ENCODE data around the gene PDIA6. TPM values are rescaled to one million over a fixed set of nuclear protein-coding genes. Genes with fewer than 3 reads are reported as not detected.
"Not testable (repeated sequence)": the region's sequence is repeated elsewhere in the genome, so short reads cannot be mapped to it uniquely, and the experiment has no call there.

The PDIA6 gene
- total RNA-seq, 2 experiments from 2014 or later: 147 to 148 TPM

DNA sequence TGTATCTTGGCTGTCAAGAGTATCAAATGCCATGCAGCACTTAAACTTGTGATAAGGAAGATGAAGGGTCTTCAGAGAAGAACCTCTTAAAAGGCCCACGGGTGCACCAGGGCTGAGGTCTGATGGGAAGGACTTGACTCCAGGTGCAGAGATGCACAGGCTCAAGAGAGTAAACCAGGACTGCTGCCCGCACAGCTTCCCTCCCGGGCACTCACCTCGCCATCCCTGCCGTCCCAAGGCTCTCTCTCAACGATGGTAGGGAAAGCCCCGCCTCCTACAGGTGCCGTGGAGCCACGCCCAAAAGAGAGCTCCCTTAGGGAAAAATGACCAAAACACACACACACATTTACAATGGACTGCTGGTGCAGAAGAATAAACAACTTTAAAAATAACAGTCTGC, 27.9 kb downstream of the PDIA6 start:
- H3K4me3 Mint-ChIP-seq: no peak overlapping the region
- no peak overlapping the region for H3K27ac Mint-ChIP-seq
- no peaks in the 10 kb centered on the region for H3K4me1 Mint-ChIP-seq
- H3K27me3 Mint-ChIP-seq: no peaks in the 10 kb centered on the region
- DNase-seq: no peak
- H3K36me3 Mint-ChIP-seq: peaks cover 52% of the 10 kb centered on the region
- no peaks in the 10 kb centered on the region for H3K9me3 Mint-ChIP-seq

DNA sequence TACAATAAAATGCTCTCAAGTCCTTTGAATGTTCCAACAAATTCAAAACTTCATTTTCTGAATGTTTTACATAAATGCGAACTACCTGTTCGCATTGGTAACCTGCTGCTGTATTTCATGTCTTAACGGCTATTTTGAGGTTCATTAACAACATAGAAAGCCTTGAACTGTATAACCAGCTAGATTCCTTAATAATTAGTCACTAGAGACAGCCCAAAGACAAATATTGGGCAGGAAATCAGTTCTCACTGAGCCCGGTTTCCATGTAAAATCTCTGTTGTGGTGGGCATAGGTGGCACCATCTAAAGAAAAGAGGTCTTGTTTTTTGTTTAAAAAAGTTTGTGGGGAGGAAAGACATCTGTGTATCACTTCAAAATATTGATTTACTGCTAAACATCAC, 29.2 kb downstream of the PDIA6 start:
- H3K9me3 Mint-ChIP-seq: no peaks in the 10 kb centered on the region
- H3K4me3 Mint-ChIP-seq: no peak overlapping the region
- peaks cover 46% of the 10 kb centered on the region for H3K36me3 Mint-ChIP-seq
- DNase-seq: no peak
- H3K27me3 Mint-ChIP-seq: no peaks in the 10 kb centered on the region
- H3K27ac Mint-ChIP-seq: no peak overlapping the region
- H3K4me1 Mint-ChIP-seq: no peaks in the 10 kb centered on the region

DNA sequence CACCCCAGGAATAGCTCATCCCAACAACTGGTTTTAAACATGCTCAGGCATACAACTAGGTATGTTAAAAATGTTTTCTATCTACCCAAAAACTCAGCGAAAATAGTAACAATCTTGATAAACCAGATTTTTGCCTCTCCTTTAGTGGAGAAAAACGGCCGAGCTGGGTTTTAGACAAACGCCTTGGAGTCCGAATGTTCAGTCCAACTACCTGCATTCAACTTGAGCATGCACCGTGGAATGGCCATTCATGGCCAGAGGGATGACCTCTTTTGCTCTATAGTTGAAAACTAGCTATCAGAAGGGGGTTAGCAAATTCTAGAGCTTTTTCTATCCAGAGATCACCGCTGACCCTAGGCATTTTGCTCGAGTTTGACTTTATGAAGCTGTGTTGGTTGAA, 30.8 kb downstream of the PDIA6 start:
- H3K27me3 Mint-ChIP-seq: no peaks in the 10 kb centered on the region
- H3K4me3 Mint-ChIP-seq: no peak overlapping the region
- no peaks in the 10 kb centered on the region for H3K9me3 Mint-ChIP-seq
- no peak for DNase-seq
- no peak overlapping the region for H3K27ac Mint-ChIP-seq
- H3K4me1 Mint-ChIP-seq: no peaks in the 10 kb centered on the region
- H3K36me3 Mint-ChIP-seq: peaks cover 36% of the 10 kb centered on the region

DNA sequence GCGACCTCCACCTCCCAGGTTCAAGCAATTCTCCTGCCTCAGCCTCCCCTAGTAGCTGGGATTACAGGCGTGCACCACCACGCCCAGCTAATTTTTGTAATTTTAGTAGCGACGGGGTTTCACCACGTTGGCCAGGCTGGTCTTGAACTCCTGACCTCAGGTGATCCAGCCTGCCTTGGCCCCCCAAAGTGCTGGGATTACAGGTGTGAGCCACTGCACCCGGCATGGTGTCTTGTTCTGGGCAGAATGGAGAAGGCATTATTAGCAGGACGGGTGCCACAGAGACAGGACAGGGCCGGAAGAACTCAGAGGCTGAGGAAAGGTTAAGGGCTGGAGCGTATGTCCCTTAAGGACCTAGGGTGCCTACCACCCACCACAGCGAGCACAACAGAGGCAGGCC, 31.8 kb downstream of the PDIA6 start:
- H3K4me3 Mint-ChIP-seq, H3K27ac Mint-ChIP-seq, H3K4me1 Mint-ChIP-seq, DNase-seq, H3K27me3 Mint-ChIP-seq, H3K9me3 Mint-ChIP-seq: not testable (repeated sequence)
- peaks cover 30% of the 10 kb centered on the region for H3K36me3 Mint-ChIP-seq

DNA sequence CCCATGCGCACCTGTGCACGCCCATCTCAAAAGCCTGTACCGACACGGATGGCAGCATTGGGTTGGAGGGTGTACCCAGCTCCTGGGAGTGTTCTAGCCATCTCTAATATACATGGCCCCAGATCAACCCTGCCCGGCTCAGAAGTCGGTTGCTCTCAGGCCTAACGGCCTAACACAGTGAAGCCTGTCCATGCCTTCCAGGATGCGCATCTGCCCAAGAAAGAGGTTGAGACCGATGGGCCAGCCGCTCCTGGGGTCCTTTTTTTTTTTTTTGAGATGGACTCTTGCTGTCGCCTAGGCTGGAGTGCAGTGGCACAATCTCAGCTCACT, 32.1 kb downstream of the PDIA6 start:
- Mint-ChIP-seq H3K9me3 (no peaks in the 10 kb centered on the region), H3K27me3 (no peaks in the 10 kb centered on the region), H3K4me1 (no peaks in the 10 kb centered on the region), H3K36me3 (peaks cover 30% of the 10 kb centered on the region), H3K27ac (no peak overlapping the region), H3K4me3 (no peak overlapping the region)
- no peak for DNase-seq

DNA sequence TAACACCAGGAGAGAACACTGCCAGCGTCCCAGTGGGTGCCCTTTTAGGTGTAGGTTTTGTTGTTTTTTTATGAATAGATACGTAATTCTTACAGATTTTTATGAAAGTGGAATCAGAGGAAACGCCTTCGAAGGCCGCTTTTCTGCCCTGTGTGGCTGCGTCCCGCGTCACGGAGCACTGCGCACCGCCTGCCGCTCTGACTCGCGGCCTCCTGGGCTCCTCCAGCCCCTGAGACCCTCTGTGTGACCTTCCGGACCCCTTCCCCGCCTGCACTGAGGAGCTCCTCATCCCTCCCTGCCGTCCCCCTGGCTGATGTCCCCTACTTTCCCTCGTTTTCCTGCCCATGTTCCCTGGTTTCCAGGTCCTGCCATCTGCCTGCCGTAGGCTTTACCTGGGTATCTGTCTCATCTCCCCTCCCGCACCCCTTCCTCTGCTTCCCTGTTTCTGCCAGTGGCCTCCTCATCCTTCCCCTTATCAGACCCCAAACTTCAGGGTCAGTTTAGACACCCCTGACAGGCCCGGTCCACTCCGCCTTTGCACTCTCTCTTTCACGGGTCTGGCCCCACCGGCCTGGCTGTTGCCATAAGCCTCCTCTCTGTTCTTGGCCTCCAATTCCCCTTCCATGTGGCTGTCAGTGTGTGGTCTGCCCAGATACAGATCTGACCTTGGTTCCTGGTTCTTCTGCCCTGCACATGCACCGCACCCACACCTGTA, 32.7 kb downstream of the PDIA6 start:
- H3K4me3 Mint-ChIP-seq: no peak overlapping the region
- DNase-seq: no peak

DNA sequence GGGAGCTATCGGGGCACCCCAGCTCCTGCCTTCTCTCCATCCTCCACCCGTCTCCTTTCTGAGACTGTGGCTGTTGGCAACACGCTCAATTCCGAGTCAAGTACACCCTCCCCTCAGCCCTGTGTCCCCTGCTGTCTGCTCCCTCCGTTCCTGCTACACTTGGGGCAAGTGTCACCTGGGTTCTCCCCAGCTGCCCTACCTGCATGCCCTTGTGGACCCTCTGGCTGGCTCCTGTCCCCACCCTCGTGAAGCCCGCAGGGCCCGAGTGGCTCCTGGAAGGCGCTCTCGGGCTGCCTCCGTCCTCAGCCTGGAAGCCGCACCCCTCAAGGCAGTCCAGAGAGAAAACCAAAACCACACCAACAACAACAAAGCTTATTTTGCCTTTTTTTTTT, 33.9 kb downstream of the PDIA6 start:
- Mint-ChIP-seq H3K27ac (peak overlapping the region; percentile 29), H3K36me3 (peaks cover 18% of the 10 kb centered on the region), H3K4me1 (no peaks in the 10 kb centered on the region), H3K4me3 (no peak overlapping the region), H3K9me3 (no peaks in the 10 kb centered on the region), H3K27me3 (no peaks in the 10 kb centered on the region)
- DNase-seq: no peak

More for the DNA sequence above, 32.7 kb downstream of the PDIA6 start:
- Mint-ChIP-seq H3K9me3 (no peaks in the 10 kb centered on the region), H3K27ac (no peak overlapping the region), H3K4me1 (no peaks in the 10 kb centered on the region), H3K27me3 (no peaks in the 10 kb centered on the region), H3K36me3 (peaks cover 30% of the 10 kb centered on the region)

DNA sequence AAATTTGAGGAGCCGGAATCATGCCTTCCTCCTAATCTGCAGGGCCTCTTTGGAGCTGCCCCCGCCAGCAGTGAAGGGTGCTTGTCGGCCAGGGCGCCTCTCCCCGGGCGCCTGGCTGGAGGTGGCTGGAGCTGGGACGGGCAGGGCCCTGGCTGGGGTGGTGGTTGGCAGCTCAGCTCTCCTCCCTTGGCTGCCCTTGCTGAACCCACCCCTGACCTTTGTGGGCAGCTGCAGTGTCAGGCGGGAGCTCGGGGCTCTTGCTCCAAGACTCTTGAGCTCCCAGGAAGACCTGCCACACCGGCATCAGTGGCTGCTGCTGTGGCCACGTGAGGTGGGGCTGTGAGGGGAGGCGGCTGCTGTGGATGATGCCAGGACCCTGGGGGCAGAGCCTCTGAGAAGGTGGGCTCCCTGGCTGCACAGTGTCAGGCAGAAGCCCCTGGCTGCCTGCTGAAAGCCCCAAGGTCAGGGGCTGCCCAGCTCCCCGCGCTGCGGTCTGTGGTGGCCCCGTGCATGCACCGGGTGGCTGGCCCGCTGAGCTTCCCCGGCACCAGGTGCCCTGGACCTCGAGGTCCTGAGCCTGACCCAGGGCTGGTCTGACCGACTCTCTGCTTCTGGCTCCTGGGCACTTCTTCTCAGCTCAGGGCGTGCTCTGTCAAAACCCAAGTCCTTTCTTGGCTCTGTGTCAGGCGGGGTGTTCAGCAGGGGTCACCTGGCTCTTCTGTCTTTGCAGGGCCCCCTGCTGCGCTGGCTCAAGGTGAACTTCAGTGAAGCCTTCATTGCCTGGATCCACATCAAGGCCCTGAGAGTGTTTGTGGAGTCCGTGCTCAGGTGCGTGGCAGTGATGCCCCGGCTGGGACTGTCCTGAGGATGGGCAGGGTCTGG, 34.5 kb downstream of the PDIA6 start:
- H3K27me3 Mint-ChIP-seq: no peaks in the 10 kb centered on the region

DNA sequence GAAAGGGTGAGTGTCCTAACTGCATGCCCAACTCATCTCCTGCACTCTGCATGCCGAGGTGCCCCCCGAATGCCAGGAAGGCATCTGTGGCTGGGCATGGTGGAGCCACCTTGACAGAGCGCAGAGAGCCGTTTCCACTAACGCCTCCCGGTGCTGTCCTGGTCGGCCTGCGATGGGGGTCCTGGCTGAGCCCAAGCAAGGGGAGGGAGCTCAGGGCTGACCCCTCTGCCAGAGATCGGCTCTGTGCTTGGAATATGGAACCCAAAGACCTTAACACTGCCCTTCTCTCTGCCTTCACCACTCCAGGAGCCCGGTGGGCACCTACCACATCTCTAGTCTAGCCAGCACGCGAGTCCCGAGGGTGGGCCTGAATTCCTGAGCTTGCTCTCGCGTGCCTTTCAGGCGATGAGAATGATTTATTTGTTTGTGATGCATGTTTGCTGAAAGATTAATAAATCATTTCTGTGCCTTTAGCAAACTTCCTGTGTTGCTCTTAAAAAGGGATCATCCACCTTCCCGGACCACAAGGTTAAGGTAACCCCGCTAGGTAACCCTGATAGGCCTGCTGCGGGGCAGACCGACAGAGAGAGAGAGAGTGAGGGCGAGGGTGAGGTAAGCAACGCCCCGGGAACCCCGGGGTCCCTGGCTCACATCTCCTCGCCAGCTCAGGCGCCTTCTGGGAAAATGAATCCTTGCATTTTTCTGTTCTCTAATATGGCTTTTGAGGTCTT, 35.3 kb downstream of the PDIA6 start:
- no peak overlapping the region for H3K27ac Mint-ChIP-seq
- no peaks in the 10 kb centered on the region for H3K4me1 Mint-ChIP-seq
- peaks cover 7% of the 10 kb centered on the region for H3K36me3 Mint-ChIP-seq
- H3K9me3 Mint-ChIP-seq: no peaks in the 10 kb centered on the region
- no peak overlapping the region for H3K4me3 Mint-ChIP-seq
- no peak for DNase-seq
- no peaks in the 10 kb centered on the region for H3K27me3 Mint-ChIP-seq

More for the DNA sequence above, 34.5 kb downstream of the PDIA6 start:
- DNase-seq: no peak
- no peaks in the 10 kb centered on the region for H3K4me1 Mint-ChIP-seq
- no peak overlapping the region for H3K4me3 Mint-ChIP-seq
- no peaks in the 10 kb centered on the region for H3K9me3 Mint-ChIP-seq
- H3K27ac Mint-ChIP-seq: no peak overlapping the region
- peaks cover 13% of the 10 kb centered on the region for H3K36me3 Mint-ChIP-seq

DNA sequence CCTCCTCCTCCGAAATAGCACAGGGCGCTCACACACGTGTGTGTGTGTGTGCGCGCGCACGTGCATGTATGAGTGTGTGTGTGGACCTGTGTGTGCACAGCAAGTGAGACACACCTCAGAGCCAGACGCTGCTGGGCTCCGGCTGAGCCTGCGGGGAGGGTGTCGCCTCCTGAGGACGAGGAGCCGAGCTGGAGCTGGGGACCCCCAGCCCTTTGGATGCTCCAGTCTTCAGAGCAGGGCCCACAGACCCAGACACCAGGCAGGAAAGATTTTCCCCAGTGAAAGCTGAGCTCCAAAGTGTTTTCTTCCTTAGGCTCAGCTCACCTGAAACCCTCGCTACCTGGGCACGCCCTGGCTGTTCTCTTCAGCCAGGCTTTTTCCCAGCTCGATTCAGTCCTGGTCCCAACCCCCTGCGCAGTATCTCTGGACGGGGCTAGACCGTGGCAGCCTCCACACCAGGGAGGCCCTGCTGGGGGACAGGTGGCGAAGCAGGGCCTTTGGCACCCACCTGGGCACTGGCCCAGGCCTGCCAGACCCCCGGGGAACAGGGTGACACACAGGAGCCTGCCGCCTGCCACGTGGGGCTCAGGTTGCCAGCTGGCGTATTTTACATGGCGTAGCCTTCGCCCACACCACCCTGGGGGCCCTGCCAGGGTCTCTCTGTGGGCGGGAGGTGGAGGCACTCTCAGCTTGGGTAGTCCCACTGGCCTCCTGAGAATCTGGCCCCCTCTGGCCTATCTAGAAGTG, 36.2 kb downstream of the PDIA6 start:
- Mint-ChIP-seq H3K4me1 (no peaks in the 10 kb centered on the region), H3K27me3 (no peaks in the 10 kb centered on the region), H3K4me3 (no peak overlapping the region), H3K36me3 (peaks cover 6% of the 10 kb centered on the region), H3K9me3 (no peaks in the 10 kb centered on the region), H3K27ac (no peak overlapping the region)
- no peak for DNase-seq

DNA sequence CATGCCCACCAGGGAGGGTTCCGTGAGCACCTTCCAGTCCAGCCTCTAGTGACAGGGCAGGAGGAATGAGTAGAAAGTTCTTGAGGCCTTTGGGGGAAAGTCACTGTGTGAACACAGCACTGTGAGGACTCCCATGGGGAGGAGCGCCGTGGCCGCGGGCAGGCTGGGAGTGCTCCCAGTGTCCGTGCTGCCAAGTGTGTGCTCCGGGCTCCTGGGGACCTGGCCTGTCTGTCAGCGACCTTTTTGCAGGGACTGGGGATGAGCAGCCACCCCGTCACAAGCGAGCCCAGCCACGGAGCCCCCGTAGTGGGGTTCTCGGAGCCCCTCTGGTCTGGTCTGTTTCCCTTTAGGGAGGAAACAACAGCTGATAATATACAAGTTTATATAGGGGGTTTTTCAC, 36.8 kb downstream of the PDIA6 start:
- no peak for DNase-seq
- Mint-ChIP-seq H3K4me3 (no peak overlapping the region), H3K27ac (no peak overlapping the region), H3K36me3 (peaks cover 6% of the 10 kb centered on the region), H3K4me1 (no peaks in the 10 kb centered on the region), H3K9me3 (no peaks in the 10 kb centered on the region), H3K27me3 (no peaks in the 10 kb centered on the region)

DNA sequence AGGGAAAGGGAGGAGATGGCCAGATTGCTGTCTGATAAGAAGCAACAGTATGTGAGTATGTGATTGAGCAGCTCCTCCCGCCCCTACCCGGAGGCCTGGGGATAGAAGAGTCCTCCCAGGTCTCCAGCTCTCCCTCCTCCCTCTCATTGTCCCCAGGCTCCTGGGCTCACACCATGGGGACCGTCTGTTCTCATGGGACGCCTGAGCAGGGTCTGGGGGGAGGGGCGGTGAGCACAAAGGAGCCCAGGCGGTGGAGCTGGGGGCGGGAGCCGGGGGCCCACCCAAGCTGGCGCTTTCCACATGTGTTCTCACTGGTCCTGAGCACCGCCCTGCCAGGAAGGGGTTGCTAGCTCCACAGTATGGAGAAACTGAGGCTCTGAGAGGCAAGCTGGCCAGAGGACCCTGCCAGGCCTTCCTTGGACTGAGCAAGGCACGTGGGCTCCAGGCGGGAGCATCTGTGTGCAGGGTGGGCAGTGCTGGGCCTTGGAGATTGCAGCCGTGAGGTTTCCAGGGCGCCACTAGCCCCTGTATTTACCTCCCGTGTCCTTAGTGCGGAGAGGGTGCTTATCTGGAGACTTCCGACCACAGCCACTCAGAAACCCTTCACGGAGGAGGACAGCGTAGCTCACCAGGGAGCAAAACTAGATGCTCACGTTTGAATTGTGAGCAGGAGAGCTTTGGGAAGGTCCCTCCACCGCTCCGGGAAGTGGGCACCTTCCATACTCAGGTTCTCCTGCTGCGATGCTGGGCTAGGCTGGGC, 37.4 kb downstream of the PDIA6 start:
- Mint-ChIP-seq H3K9me3 (no peaks in the 10 kb centered on the region), H3K27me3 (no peaks in the 10 kb centered on the region), H3K4me3 (no peak overlapping the region), H3K4me1 (no peaks in the 10 kb centered on the region), H3K36me3 (peaks cover 4% of the 10 kb centered on the region), H3K27ac (no peak overlapping the region)
- no peak for DNase-seq

DNA sequence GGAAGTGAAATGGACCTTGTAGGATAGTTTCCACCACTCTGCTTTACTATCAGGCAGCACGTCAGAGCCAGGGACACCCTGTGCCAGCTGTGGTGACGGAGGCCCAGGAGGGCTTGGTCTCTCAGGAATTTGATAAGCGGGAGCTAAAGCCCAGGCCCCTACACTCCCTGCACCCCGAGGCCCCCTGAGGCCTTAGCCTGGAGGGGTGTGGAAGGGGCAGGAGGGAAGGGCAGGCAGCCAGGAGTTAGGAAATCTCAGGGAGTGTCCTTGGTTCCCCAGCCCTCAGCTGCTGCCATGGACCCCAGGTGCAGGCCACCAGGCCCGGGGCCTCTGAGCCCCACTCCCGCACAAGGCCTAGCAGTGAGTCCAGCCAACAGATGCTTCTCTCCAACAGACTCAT, 38.2 kb downstream of the PDIA6 start:
- no peak for DNase-seq
- no peaks in the 10 kb centered on the region for H3K4me1 Mint-ChIP-seq
- H3K27me3 Mint-ChIP-seq: no peaks in the 10 kb centered on the region
- no peak overlapping the region for H3K27ac Mint-ChIP-seq
- H3K9me3 Mint-ChIP-seq: no peaks in the 10 kb centered on the region
- H3K36me3 Mint-ChIP-seq: no peaks in the 10 kb centered on the region
- no peak overlapping the region for H3K4me3 Mint-ChIP-seq

DNA sequence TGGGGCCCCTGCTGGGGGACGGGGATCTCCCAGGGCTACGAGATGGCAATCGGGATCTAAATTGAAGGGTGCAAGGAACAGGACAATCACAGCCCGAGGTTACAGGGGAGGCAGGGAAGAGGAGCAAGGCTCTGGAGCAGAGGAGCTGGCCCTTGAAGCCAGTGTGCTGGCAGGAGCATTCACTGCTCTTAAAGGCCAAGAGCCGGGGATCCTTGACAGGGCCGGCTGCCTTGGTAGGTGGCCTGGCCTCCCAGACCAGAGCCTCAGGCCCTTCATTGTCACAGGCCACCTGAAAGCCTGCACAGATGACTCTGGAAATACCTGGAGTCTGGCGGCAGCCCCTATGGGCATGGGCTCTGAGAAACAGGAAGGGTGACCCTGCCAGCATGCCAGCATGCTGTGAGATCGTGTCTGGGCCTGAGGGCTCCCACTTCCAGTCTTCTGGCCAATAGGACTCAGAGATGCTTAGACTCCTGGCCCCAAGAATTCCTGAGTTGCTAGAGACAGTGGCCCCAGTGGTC, 38.7 kb downstream of the PDIA6 start:
- H3K27ac Mint-ChIP-seq: no peak overlapping the region
- no peak overlapping the region for H3K4me3 Mint-ChIP-seq
- no peaks in the 10 kb centered on the region for H3K9me3 Mint-ChIP-seq
- H3K36me3 Mint-ChIP-seq: no peaks in the 10 kb centered on the region
- H3K27me3 Mint-ChIP-seq: no peaks in the 10 kb centered on the region
- H3K4me1 Mint-ChIP-seq: no peaks in the 10 kb centered on the region
- no peak for DNase-seq

Data from activated naive CD8-positive, alpha-beta T cell treated with anti-CD3 and anti-CD28 coated beads for 36 hours (primary cell).